Activated naive CD8-positive, alpha-beta T cell treated with anti-CD3 and anti-CD28 coated beads, Interleukin-2, amount 10 ng/mL, durations not matched to agents 7 days and 5 days (primary cell): ENCODE measurements around the gene ASF1B. TPM values are rescaled to one million over a fixed set of nuclear protein-coding genes. Genes with fewer than 3 reads are reported as not detected.

Experiments
- ATAC-seq: fragments of 150-1000 bp; cut with Tn5 transposase; one replicate; pipeline ENCODE4 v1.10.0; 2021; ENCODE audit warnings: low read depth, moderate library complexity
- POLR2A ChIA-PET: fragments of 350-600 bp; sonication (Branson Sonifier 250); formaldehyde crosslinking; loops from one replicate; lab custom pipeline; 2021; ENCODE audit warnings: antibody characterized with exemption; lab: Charles Lee
- DNase-seq: peaks from one replicate; pipeline ENCODE4 v3.0.0; 2021
- H3K27ac Mint-ChIP-seq: one replicate; pipeline ENCODE4 v1.8.0; 2022; ENCODE audit warnings: mild to moderate bottlenecking, mixed read lengths
- H3K27me3 Mint-ChIP-seq: one replicate; pipeline ENCODE4 v1.8.0; 2022; ENCODE audit warnings: mild to moderate bottlenecking, moderate library complexity, mixed read lengths
- H3K36me3 Mint-ChIP-seq: one replicate; pipeline ENCODE4 v1.8.0; 2021; ENCODE audit warnings: mild to moderate bottlenecking, mixed read lengths
- H3K4me1 Mint-ChIP-seq: one replicate; pipeline ENCODE4 v1.8.0; 2021; ENCODE audit warnings: mixed read lengths
- H3K4me3 Mint-ChIP-seq: one replicate; pipeline ENCODE4 v1.8.0; 2022; ENCODE audit warnings: mild to moderate bottlenecking, moderate library complexity, mixed read lengths
- H3K9me3 Mint-ChIP-seq: one replicate; pipeline ENCODE4 v1.8.0; 2021; ENCODE audit warnings: mixed read lengths
- total RNA-seq, 2 experiments: library from RNA; stranded (reverse); gene quantifications; one replicate each; pipeline ENCODE4 v1.2.3, GENCODE V29; 2021

Gene ASF1B
- total RNA-seq, 2 experiments from 2014 or later = 75.3 to 82.4 TPM

GRCh38 chr19:14141041-14141440 is 4.7 kb upstream of the ASF1B start:
- Mint-ChIP-seq H3K4me3 (no peak overlapping the region), H3K27ac (no peak overlapping the region), H3K36me3 (peaks cover 5% of the 10 kb centered on the region), H3K27me3 (no peaks in the 10 kb centered on the region), H3K4me1 (peaks cover 22% of the 10 kb centered on the region), H3K9me3 (no peaks in the 10 kb centered on the region)
- POLR2A ChIA-PET = no interaction called here
- ATAC-seq = no peak
- DNase-seq = no peak

DNA sequence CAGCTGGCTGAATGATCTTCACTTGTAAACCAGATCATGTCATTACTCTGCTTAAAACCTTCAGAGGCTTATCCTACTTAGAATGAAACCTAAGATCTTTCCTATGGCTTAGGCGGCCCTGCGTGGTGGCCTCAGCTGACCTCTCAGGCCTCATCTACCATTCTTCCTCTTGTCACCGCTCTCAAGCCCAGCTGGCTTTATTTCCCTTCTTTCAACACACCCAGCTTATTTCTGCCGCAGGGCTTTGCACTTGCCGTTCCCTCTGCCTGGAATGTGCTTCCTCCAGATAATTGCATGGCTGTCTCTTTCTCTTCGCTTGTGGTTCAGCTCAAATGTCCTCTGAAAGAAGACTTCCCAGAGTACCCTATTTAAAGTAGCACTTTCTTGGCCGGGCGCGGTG is 3.6 kb upstream of the ASF1B start:
- Mint-ChIP-seq H3K36me3 (peaks cover 12% of the 10 kb centered on the region), H3K4me3 (peak overlapping the region; percentile 19), H3K27me3 (no peaks in the 10 kb centered on the region), H3K4me1 (peaks cover 21% of the 10 kb centered on the region), H3K27ac (no peak overlapping the region), H3K9me3 (no peaks in the 10 kb centered on the region)
- ATAC-seq (no peak), DNase-seq (no peak)
- POLR2A ChIA-PET = interaction anchor here (0.5 to 1.5 kb wide), 3 partner anchors 10 to 306 kb away, joined by 3 to 6 read pairs (median 3); no protein-coding TSS in a partner anchor

GRCh38 chr19:14138576-14139265 is 2.3 kb upstream of the ASF1B start:
- no peak for ATAC-seq
- Mint-ChIP-seq H3K27me3 (no peaks in the 10 kb centered on the region), H3K9me3 (no peaks in the 10 kb centered on the region), H3K4me3 (peak overlapping the region; percentile 67), H3K36me3 (peaks cover 15% of the 10 kb centered on the region), H3K4me1 (peaks cover 30% of the 10 kb centered on the region), H3K27ac (peak overlapping the region; percentile 61)
- no peak for DNase-seq
- POLR2A ChIA-PET = interaction anchor here (1.5 kb wide), 1 partner anchor 11 kb away, joined by 6 read pairs; no protein-coding TSS in a partner anchor

GRCh38 chr19:14135985-14136508 is 342 bp downstream of the ASF1B start:
- peaks cover 18% of the 10 kb centered on the region for H3K36me3 Mint-ChIP-seq
- peak overlapping the region; percentile 91 for H3K27ac Mint-ChIP-seq
- H3K4me1 Mint-ChIP-seq = peaks cover 23% of the 10 kb centered on the region
- DNase-seq = no peak
- no peaks in the 10 kb centered on the region for H3K27me3 Mint-ChIP-seq
- ATAC-seq = peak; percentile 5
- H3K4me3 Mint-ChIP-seq = peak overlapping the region; percentile 85
- H3K9me3 Mint-ChIP-seq = no peaks in the 10 kb centered on the region
- POLR2A ChIA-PET = interaction anchor here (0.5 to 3.6 kb wide), 36 partner anchors 10 to 382 kb away, joined by 3 to 47 read pairs (median 5); partner anchors contain the start of genes ADGRE5, DDX39A, DNAJB1 and IL27RA

DNA sequence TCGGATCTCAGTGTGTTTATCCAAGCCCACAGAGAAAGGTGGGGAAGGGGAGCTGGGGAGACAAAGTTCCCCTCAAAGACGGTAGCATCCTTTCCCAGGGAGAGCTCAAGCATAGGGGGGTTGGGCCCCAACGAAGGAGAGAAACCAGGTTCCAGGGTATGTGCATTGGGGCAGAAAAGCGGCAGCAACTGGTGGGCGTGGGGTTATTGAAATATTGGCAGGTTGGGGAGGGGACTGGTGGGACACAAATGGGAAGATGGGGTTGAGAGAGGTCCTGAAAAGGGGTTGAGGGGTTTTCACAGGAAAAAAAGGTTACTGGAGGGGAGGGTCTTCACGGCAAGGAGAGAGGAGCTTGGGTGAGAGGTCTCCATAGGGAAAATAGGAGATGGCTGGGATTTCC is 1.0 kb downstream of the ASF1B start:
- DNase-seq (no peak), ATAC-seq (no peak)
- POLR2A ChIA-PET = interaction anchor here (0.5 to 3.6 kb wide), 11 partner anchors 12 to 371 kb away, joined by 3 to 47 read pairs (median 5); partner anchors contain the start of genes DDX39A, IL27RA, MRI1 and PRKACA
- peaks cover 23% of the 10 kb centered on the region for H3K4me1 Mint-ChIP-seq
- H3K4me3 Mint-ChIP-seq = peak overlapping the region; percentile 85
- H3K27ac Mint-ChIP-seq = peak overlapping the region; percentile 91
- H3K9me3 Mint-ChIP-seq = no peaks in the 10 kb centered on the region
- no peaks in the 10 kb centered on the region for H3K27me3 Mint-ChIP-seq
- H3K36me3 Mint-ChIP-seq = peaks cover 18% of the 10 kb centered on the region

- Mint-ChIP-seq H3K9me3 (no peaks in the 10 kb centered on the region), H3K36me3 (peaks cover 21% of the 10 kb centered on the region), H3K27me3 (no peaks in the 10 kb centered on the region), H3K4me3 (no peak overlapping the region), H3K4me1 (peaks cover 3% of the 10 kb centered on the region), H3K27ac (no peak overlapping the region)
- DNase-seq = no peak
- POLR2A ChIA-PET = no interaction called here
- ATAC-seq = no peak
Measured at GRCh38 chr19:14127929-14128509, 8.4 kb downstream of the ASF1B start.

DNA sequence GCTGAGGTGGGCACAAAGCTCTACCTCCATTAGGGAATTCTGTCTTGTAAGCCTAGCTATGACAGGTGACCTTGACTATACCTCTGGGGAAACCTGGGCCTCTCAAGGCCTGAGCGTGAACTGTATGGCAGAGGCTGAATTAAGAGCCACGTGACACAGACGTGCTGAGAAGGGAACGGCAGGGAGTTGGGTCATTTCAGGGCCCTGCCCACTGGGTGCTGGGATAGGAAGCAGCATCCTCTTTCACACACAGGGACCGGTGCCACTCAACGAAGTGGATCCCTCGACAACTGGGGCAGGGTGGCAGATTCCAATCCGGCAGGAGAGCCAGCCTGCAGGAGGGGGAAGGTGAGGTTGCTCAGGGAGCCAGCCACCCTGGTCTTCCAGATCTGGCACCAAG is 9.2 kb downstream of the ASF1B start:
- DNase-seq (no peak), ATAC-seq (no peak)
- POLR2A ChIA-PET = interaction anchor here (0.6 to 1.4 kb wide), 2 partner anchors 10 to 22 kb away, joined by 5 read pairs; partner anchors contain the start of gene PRKACA
- Mint-ChIP-seq H3K27ac (no peak overlapping the region), H3K36me3 (peaks cover 22% of the 10 kb centered on the region), H3K27me3 (no peaks in the 10 kb centered on the region), H3K9me3 (no peaks in the 10 kb centered on the region), H3K4me3 (no peak overlapping the region), H3K4me1 (peaks cover 4% of the 10 kb centered on the region)

DNA sequence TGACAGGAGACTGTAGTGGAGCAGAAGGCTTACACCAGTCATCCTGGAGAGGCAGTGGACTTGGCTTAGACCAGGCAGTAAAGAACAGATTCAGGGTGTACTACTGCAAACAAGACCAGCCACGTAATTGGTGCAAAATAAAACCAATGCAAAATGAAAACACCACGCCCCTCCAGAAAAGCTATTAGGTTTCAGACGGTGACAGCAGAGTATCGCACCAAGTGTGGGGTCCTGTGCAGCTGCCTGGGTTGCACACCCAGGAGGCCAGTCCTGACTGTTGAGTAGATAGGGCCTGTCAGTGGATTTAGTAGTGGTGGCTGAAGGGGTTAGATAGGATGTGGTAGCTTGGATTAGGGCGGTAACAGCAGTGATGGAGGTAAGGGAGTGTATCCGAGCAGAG is 13.5 kb downstream of the ASF1B start:
- POLR2A ChIA-PET = interaction anchor here (0.7 to 1.8 kb wide), 3 partner anchors 8 to 158 kb away, joined by 4 to 12 read pairs (median 6); partner anchors contain the start of gene ASF1B
- no peaks in the 10 kb centered on the region for H3K9me3 Mint-ChIP-seq
- no peaks in the 10 kb centered on the region for H3K27me3 Mint-ChIP-seq
- peaks cover 15% of the 10 kb centered on the region for H3K4me1 Mint-ChIP-seq
- ATAC-seq (no peak), DNase-seq (no peak)
- H3K27ac Mint-ChIP-seq = no peak overlapping the region
- H3K4me3 Mint-ChIP-seq = no peak overlapping the region
- peaks cover 16% of the 10 kb centered on the region for H3K36me3 Mint-ChIP-seq

GRCh38 chr19:14120497-14120780 is 15.9 kb downstream of the ASF1B start:
- Mint-ChIP-seq H3K27ac (no peak overlapping the region), H3K9me3 (no peaks in the 10 kb centered on the region), H3K4me1 (peaks cover 27% of the 10 kb centered on the region), H3K36me3 (peaks cover 10% of the 10 kb centered on the region), H3K27me3 (no peaks in the 10 kb centered on the region), H3K4me3 (no peak overlapping the region)
- no peak for ATAC-seq
- POLR2A ChIA-PET = no interaction called here
- DNase-seq = no peak

DNA sequence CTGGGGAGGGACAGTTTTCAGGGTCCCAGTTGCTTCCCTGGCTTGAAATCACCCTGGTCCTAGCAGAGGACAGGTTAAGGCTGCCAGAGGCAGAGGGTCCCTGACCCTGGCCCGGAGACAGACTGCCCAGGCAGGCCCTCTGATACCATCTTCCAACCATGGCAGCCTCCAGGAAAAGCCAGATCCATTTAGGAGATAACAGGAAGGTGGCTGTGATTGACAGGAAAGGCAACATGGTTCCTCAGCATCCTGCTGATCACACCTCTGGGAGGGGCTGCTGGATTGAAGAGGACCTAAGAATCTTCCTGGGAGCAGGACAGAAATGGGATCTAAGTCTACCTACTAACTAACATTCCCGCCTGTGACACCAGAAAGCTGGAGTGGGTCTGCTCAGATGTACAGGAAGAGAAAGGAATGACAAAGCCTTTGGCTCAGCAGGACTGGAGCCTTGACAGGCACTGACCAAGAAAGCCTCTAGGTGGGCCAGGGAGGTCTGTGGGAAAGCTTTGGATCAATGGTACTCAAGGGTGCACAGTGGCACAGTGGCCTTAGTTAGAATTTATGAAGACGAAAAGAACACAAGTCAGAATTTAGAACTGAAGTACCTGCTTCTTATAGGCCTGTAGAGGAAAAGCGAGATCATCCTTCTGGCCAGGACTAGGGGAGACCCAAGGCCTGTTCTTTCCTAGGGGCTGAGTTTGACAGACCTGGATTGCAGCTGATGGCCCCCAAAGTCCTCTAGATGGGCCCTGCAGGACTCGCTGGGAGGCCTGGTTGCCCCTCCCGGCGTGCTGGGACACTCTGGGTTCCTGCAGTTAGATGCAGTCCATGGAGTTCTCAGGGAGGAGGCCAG is 16.5 kb downstream of the ASF1B start:
- no peaks in the 10 kb centered on the region for H3K27me3 Mint-ChIP-seq
- H3K4me3 Mint-ChIP-seq = no peak overlapping the region
- ATAC-seq = no peak
- peaks cover 29% of the 10 kb centered on the region for H3K4me1 Mint-ChIP-seq
- H3K27ac Mint-ChIP-seq = no peak overlapping the region
- H3K36me3 Mint-ChIP-seq = peaks cover 8% of the 10 kb centered on the region
- H3K9me3 Mint-ChIP-seq = no peaks in the 10 kb centered on the region
- DNase-seq = no peak
- POLR2A ChIA-PET = interaction anchor here (6.4 kb wide), 1 partner anchor 16 kb away, joined by 47 read pairs; the partner anchor contains the start of gene ASF1B

- H3K4me3 Mint-ChIP-seq = peak overlapping the region; percentile 87
- H3K4me1 Mint-ChIP-seq = peaks cover 32% of the 10 kb centered on the region
- H3K36me3 Mint-ChIP-seq = peaks cover 4% of the 10 kb centered on the region
- ATAC-seq (no peak), DNase-seq (no peak)
- no peaks in the 10 kb centered on the region for H3K9me3 Mint-ChIP-seq
- POLR2A ChIA-PET = interaction anchor here (6.4 kb wide), 1 partner anchor 17 kb away, joined by 47 read pairs; the partner anchor contains the start of gene ASF1B
- no peaks in the 10 kb centered on the region for H3K27me3 Mint-ChIP-seq
- H3K27ac Mint-ChIP-seq = peak overlapping the region; percentile 88
Measured at GRCh38 chr19:14119146-14119545, 17.2 kb downstream of the ASF1B start.

DNA sequence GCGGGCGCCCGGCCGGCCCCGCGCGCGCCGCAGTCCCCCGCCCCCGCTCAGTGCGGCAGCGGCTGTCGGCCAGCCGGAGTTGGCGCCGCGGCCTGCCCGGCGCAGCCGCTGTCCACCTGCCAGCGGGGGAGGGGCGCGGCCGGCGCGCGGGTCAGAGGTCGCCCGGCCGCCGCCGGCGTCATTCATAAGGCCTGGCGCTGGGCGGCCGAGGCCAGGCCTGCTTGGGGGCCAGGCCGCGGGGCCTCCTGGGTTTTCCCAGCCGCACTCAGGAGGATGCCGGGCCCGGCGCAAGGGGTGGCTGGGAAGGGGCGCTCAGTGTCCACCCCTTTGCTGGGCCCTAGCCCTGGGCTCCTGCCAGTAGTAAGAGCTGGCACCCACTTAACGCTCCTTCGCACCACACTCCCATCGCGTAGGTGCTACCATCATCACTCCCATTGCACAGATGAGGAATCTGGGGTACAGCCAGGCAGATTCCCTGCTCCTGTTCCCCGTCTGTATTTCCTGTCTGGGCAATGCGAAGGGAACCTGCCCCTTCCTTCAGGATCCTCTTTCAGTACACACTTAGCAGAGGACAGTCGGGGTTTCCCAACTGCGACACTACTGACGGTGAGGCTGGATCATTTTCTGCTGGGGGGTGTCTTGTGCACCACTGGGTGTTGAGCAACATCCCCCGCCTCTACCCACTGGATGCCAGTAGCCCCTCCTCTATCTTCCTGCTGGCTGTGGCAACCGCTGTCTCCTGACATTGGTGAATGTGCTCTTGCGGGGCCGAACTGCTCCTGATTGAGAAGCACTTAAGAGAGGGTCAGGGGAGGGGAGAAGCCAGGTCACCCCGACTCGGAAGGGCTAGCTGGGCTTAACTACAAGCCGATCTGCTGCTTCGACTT is 18.0 kb downstream of the ASF1B start:
- Mint-ChIP-seq H3K4me3 (peak overlapping the region; percentile 87), H3K27ac (peak overlapping the region; percentile 88), H3K27me3 (no peaks in the 10 kb centered on the region), H3K4me1 (peaks cover 36% of the 10 kb centered on the region), H3K9me3 (no peaks in the 10 kb centered on the region), H3K36me3 (peaks cover 4% of the 10 kb centered on the region)
- POLR2A ChIA-PET = interaction anchor here (1.1 to 6.4 kb wide), 5 partner anchors 8 to 36 kb away, joined by 3 to 47 read pairs (median 6); partner anchors contain the start of gene ASF1B
- peak; percentile 42 for DNase-seq
- ATAC-seq = no peak
